Measurements from ENCODE around the gene TRAF3.

Gene TRAF3

GRCh38 chr14:102905116-102906108, 128.2 kb downstream of the TRAF3 start:
- in situ Hi-C loops (cut with MboI; ENCODE audit: low sequenced_read_pairs) = no loop called here

- in situ Hi-C loops (cut with MboI; ENCODE audit: low sequenced_read_pairs) = no loop called here
Measured at GRCh38 chr14:102906616-102907302, 129.5 kb downstream of the TRAF3 start.

- in situ Hi-C loops (cut with MboI; ENCODE audit: low sequenced_read_pairs) = no loop called here
Measured at GRCh38 chr14:102907303-102907844, 130.1 kb downstream of the TRAF3 start.

- in situ Hi-C loops (cut with MboI; ENCODE audit: low sequenced_read_pairs) = no loop called here
Measured at GRCh38 chr14:102907980-102908730, 130.9 kb downstream of the TRAF3 start.

- in situ Hi-C loops (cut with MboI; ENCODE audit: low sequenced_read_pairs) = no loop called here
Measured at GRCh38 chr14:102908766-102909455, 131.7 kb downstream of the TRAF3 start.

- in situ Hi-C loops (cut with MboI; ENCODE audit: low sequenced_read_pairs) = no loop called here
Measured at GRCh38 chr14:102909462-102909861, 132.2 kb downstream of the TRAF3 start.

- in situ Hi-C loops (cut with MboI; ENCODE audit: low sequenced_read_pairs) = no loop called here
Measured at GRCh38 chr14:102909911-102910310, 132.7 kb downstream of the TRAF3 start.

GRCh38 chr14:102910442-102910841, 133.2 kb downstream of the TRAF3 start:
- in situ Hi-C loops (cut with MboI; ENCODE audit: low sequenced_read_pairs) = no loop called here

GRCh38 chr14:102911541-102911951, 134.3 kb downstream of the TRAF3 start:
- in situ Hi-C loops (cut with MboI; ENCODE audit: low sequenced_read_pairs) = no loop called here

- in situ Hi-C loops (cut with MboI; ENCODE audit: low sequenced_read_pairs) = no loop called here
Measured at GRCh38 chr14:102911991-102912761, 134.9 kb downstream of the TRAF3 start.

GRCh38 chr14:102913341-102914211, 136.3 kb downstream of the TRAF3 start:
- in situ Hi-C loops (cut with MboI; ENCODE audit: low sequenced_read_pairs) = no loop called here

GRCh38 chr14:102914474-102915291, 137.4 kb downstream of the TRAF3 start:
- in situ Hi-C loops (cut with MboI; ENCODE audit: low sequenced_read_pairs) = no loop called here

- in situ Hi-C loops (cut with MboI; ENCODE audit: low sequenced_read_pairs) = no loop called here
Measured at GRCh38 chr14:102915292-102916110, 138.3 kb downstream of the TRAF3 start.

GRCh38 chr14:102916347-102917055, 139.3 kb downstream of the TRAF3 start:
- in situ Hi-C loops (cut with MboI; ENCODE audit: low sequenced_read_pairs) = no loop called here

GRCh38 chr14:102917056-102917385, 139.8 kb downstream of the TRAF3 start:
- in situ Hi-C loops (cut with MboI; ENCODE audit: low sequenced_read_pairs) = no loop called here

- in situ Hi-C loops (cut with MboI; ENCODE audit: low sequenced_read_pairs) = no loop called here
Measured at GRCh38 chr14:102917469-102918211, 140.4 kb downstream of the TRAF3 start.

All from HL-60/S4 treated with retinoic acid at 250 ng/mL for 4 days and 3 days (cell line).